CD4-positive, alpha-beta T cell treated with Interleukin-10 for 1 hour (primary cell): ENCODE results near the gene MYL5.
"Not testable (repeated sequence)": the region's sequence is repeated elsewhere in the genome, so short reads cannot be mapped to it uniquely, and the experiment has no call there.

Experiments used
- DNase-seq: peaks from one replicate; pipeline ENCODE4 v3.0.0-alpha.2; 2020

The MYL5 gene

DNA sequence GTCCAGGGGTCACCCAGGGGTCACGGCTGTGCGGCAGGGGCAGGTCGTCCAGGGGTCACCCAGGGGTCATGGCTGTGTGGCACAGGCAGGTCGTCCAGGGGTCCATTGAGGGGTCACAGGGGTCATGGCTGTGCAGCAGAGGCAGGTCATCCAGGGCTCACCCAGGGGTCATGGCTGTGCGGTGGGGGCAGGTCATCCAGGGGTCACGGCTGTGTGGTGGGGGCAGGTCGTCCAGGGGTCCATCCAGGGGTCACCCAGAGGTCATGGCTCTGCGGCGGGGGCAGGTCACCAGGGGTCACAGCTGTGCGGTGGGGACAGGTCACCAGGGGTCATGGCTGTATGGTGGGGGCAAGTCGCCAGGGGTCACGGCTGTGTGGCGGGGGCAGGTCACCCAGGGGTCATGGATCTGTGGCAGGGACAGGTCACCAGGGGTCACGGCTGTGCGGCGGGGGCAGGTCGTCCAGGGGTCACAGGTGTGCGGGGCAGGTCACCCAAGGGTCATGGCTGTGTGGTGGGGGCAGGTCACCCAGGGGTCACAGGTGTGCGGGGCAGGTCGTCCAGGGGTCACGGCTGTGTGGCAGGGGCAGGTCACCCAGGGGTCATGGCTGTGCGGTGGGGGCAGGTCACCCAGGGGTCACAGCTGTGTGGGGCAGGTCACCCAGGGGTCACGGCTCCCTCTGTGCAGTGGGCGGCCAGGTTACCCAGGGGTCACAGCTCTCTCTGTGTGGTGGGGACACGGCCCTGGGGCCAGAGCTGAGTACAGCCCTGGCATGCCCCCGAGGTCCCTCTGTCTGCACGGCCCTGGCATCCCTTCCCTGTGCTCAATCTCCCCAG lies 16.3 kb upstream of the MYL5 start:
- DNase-seq: no peak

DNA sequence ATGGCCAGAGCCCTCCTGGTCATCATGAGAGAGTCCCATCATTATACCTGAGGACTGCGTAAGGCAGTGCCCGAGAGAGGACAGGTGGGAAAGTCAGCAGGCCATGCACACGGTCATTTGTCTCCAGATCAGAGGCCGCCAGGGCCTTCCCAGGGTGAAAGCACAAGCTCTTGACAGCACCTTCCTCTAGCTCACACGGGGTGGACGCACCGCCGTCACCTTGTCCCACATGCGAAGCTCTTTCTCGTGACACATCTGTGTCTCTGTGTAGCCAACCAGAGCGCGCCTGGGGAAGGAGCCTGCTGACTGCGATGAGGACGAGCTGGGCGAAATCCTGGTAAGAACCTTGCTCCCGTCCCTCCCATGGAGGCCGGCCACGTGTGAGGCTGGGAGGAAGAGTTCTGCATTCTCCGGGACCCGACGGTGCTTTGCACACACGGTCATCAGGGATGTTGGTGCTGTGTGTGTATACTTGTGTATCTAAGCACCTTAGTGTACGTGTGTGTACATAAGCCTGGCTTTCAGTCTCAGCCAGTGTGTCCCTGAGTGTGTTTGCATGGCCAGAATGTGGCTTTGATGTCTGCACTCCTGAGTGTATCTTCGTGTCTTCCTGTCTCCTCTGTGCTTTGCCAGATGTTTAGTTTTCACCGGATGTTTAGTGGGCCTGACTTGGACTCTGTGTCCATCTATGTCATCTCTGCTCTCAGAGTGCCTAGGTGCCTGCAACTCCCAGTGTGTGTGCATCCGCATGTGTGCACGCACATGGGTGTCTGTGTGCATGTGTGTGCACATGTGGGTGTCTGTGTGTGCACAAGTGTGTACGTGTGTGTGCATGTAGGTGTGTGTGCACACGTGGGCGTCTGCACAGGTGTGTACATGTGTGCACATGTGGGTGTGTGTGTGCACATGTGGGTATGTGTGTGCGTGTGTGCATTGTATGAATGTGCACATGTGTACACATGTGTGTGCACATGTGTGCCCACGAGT lies 15.4 kb upstream of the MYL5 start:
- DNase-seq: no peak

- no peak for DNase-seq
These were observed 14.5 kb upstream of the MYL5 start for GRCh38 chr4:659851-660250.

GRCh38 chr4:660401-660800 lies 13.9 kb upstream of the MYL5 start:
- DNase-seq: no peak

- no peak for DNase-seq
These were observed 13.1 kb upstream of the MYL5 start for GRCh38 chr4:661231-661630.

DNA sequence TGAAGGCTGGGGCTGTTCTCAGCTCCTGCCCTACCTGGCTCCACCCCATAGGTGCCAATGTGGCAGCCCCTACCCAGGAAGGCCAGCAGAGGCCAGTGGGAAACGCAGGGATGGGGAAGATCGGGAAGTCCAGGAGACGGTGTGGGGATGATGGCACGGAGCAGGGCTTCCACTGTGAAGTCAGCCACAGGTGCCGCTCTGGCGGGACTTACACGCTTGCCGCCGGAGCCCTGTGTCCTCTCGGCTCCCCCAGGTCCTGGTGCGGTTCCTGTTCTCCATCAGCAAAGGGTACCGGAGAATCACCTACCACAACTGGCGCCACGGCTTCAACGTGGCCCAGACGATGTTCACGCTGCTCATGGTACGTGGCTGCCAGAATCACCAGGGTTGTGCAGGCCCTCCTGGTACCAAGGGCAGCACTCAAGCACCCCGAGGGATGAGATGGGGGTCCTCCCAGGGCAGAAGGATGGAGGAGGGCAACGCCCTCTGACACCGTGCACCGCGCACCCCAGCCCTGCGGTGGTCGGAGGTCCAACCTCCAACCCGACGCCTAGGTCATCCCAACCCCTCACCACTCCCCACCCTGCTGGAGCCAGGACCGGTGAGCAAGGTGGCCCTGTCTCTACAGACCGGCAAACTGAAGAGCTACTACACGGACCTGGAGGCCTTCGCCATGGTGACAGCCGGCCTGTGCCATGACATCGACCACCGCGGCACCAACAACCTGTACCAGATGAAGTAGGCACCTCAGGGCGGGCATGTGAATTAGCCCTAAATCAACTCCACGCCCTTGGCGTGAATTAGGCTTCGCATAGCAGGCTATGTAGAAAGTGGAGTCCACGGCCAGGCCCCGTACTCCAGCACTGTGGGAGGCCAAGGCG lies 12.2 kb upstream of the MYL5 start:
- no peak for DNase-seq

GRCh38 chr4:663046-663437 lies 11.3 kb upstream of the MYL5 start:
- DNase-seq: no peak

DNA sequence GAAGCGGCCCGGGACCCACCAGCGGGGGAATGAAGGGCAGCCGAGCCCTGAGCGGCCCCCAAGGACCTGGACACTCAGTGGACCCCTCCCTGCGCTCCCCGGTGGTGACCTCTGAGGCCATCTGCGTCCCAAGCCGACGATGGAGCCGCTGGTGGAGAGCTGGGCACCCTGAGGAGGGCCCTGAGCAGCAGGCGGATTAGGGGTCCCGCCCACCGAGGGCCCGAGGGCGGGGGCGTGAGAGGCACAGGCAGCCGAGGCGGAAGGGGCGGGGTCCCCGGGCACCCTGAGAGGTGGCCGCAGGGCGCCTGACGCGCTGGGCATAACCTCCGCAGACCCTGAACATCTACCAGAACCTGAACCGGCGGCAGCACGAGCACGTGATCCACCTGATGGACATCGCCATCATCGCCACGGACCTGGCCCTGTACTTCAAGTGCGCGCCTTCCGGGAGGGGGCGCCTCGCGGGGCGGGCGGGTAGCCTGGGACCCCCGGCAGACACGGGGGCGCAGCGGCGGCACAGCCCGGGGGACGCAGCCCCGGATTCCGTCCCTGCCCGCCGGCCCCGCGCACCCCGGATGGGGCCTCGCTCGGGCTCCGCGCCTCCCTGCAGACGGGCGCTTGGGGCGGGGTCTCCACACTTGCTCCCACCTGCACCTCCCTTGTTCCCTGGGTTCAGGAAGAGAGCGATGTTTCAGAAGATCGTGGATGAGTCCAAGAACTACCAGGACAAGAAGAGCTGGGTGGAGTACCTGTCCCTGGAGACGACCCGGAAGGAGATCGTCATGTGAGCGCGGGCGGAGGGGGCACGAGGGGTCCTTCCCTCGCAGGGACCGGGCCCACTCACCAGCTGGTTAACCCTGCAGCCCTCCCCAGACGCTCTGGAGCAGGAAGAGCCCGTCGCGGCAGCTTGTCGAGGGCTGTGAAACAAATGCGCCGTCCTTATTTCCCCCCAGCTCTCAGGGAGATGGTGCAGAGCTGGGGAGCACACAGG lies 10.6 kb upstream of the MYL5 start:
- peak; percentile 82 for DNase-seq

DNA sequence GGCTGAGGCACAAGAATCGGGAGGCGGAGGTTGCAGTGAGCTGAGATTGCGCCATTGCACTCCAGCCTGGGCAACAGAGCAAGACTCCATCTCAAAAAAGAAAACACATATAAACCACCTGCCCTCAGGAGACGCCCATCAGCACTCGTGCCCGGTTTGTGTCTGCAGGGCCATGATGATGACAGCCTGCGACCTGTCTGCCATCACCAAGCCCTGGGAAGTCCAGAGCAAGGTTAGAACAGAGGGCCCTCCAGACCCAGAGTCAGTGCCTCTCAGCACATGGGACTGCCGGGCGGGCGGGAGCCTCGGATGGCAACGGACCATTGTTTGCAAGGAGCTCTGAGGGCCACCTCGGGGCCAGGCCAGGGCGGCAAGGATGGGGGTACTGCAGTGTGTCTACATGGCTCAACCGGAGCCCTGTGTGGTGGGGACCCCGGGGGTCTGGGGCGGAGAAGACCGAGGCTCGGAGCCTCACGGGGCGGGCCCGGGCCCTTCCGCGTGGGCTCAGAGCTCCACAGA lies 9.6 kb upstream of the MYL5 start:
- DNase-seq: no peak

DNA sequence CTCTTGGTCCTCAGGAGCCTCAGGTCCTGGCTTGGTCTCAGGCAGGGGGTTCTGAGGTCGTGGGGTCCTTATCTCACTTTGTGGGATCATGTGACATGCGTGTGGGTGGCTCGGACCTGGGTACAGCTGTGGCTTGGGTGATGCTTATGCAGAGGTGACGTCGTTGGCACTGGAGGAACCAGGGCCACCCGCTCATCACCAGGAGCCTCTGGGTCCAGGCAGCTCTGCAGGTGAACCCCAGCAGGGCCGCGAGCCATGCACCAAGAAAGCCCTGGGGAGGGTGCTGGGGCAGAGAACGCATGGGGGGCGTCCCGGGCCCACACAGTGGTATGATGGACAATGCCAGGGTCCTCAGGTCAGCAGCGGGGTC lies 9.0 kb upstream of the MYL5 start:
- DNase-seq: no peak

DNA sequence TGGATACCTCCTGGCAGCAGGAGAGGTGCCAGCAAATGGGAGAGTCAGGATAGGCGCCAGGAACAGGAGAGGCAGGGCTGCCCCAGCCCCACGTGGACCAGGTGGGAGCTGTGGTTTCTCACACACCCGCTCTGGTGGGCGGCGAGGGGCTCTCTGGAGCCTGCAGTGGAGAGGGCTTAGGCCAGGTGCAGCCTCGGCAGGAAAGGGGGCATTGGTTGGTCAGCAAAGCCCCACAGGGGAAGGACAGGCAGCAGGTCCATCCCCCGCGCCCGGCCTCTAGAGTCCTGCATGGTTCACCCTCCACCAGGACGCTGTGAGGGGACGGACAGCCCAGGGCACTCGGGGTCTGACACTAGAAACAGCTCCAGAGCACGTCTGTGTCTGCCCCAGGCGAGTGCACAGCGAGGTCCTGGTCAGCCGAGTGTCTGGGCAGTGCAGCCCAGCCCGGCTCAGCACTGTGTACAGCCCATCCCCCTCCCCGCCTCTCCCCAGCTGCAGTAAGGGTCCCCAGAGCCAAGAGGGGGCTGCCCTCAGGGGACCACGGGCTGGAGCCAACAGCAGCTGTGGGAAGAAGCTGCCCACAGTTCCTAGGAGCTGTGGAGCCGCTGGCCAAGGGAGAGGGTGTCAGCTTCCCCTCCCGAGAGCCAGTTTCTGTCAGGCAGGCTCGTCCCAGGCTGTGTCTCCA lies 8.4 kb upstream of the MYL5 start:
- DNase-seq: no peak

GRCh38 chr4:666436-666810 lies 7.9 kb upstream of the MYL5 start:
- DNase-seq: no peak

- no peak for DNase-seq
These were observed 7.4 kb upstream of the MYL5 start for GRCh38 chr4:666822-667544.

DNA sequence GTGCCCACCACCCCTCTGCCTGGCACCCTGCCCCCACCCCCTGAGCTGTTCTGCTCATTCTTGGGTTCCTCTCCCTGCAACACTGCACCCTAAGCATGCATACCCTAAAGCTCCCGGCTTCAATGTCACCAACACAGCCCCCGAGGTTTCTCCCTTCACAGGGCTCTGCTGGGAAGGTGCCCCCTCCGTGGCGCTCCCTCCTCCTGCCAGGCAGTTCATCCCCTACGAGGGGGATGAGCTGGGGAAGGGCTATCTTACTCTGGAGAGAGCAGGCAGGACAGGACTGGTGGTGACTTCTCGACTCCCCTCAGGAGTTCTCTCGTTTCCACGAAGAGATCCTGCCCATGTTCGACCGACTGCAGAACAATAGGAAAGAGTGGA lies 6.8 kb upstream of the MYL5 start:
- DNase-seq: no peak

DNA sequence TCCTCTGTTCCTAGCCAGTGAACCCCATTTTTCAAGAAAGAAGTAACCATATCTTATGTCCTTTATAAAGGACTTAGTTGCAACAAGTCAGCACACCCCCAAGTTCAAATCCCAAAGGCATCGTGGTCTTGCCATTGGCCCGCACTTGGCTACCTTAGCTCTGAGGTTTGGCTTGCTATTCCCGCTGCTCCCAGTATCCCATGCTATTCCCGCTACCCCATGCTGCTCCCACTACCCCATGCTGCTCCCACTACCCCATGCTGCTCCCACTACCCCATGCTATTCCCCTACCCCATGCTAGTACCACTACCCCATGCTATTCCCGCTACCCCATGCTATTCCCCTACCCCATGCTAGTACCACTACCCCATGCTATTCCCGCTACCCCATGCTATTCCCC lies 6.1 kb upstream of the MYL5 start:
- DNase-seq: not testable (repeated sequence)

DNA sequence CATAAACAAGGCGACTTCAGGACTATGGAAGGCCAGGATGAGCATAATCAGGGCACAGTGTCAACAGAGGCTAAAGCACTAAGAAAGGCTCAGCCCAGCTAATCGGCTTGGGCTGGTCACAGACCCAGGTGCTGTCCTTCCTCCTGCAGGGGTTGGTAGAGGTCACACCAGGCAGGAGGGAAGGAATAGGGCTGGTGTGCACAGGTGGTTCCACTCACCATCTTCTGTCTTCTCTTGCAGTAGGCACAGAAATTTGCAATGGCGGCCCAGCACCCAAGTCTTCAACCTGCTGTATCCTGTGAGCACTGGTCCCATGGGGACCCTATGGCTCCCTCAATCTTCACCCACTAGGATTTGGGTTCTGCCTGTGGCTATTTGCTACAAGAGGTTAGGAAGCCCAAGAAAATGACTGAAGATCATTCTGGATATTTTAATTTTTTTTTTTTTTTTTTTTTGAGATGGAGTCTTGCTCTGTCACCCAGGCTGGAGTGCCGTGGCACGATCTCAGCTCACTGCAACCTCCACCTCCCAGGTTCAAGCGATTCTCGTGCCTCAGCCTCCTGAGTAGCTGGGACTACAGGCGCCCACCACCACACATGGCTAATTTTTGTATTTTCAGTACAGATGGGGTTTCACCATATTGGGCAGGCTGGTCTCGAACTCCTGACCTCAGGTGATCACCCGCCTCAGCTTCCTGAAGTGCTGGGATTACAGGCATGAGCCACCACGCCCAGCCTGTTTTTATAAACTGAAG lies 4.4 kb upstream of the MYL5 start:
- not testable (repeated sequence) for DNase-seq

- no peak for DNase-seq
These were observed 2.6 kb upstream of the MYL5 start for GRCh38 chr4:671769-672168.

DNA sequence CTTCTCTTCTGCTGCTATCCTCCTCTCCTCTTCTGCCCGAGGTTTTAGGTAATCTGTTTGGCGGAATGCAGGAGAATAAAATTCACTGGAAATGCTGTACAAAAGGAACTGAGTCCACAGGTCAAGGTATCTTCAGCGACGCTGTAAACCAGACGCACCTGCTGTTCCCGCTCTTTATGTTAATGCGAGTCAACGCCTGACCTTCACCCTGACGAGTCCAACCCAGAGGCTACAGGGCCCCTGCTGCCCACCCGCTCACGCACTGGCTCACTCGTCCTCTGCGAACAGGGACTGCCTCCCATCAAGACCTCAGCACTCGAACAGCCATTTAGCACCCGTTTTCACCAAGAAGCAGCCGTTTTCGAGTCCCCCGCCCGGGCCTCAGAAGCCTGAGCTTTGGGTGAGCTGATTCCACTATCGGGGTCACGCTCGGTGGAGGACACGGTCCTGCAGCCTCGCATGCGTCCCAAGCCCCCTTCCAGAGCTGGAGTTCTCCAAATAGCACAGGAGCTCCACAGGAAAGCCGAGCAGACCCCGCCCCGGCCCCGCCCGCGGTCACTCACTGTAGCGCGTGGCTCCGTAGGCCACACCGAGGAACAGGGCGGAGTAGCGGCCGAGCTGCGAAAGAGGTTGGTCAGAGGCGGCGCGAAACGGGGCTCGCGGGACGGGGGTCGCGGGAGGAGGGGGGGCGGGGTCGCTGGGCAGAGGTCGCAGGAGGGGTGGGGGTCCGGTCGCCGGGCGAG lies 822 bp upstream of the MYL5 start:
- DNase-seq: no peak
